ENCODE data around the gene MOK. TPM values are rescaled to one million over a fixed set of nuclear protein-coding genes. Genes with fewer than 3 reads are reported as not detected.

The MOK gene
- total RNA-seq, 1 donor from 2014 or later, result 15.8 TPM

GRCh38 chr14:102262929-102263462, 42.0 kb downstream of the MOK start:
- ATAC-seq, result no peak
- intact Hi-C loops (cut with DNase I), result no loop called here
- DNase-seq, result no peak
- Histone ChIP-seq H3K4me1 (no peaks in the 10 kb centered on the region), H3K27ac (no peak overlapping the region), H3K4me3 (no peak overlapping the region), H3K36me3 (no peaks in the 10 kb centered on the region), H3K27me3 (ENCODE audit: low read depth) (no peaks in the 10 kb centered on the region), H3K9me3 (no peaks in the 10 kb centered on the region)
- TF ChIP-seq CTCF (IDR thresholded peaks at IDR 0.05), result no peak

DNA sequence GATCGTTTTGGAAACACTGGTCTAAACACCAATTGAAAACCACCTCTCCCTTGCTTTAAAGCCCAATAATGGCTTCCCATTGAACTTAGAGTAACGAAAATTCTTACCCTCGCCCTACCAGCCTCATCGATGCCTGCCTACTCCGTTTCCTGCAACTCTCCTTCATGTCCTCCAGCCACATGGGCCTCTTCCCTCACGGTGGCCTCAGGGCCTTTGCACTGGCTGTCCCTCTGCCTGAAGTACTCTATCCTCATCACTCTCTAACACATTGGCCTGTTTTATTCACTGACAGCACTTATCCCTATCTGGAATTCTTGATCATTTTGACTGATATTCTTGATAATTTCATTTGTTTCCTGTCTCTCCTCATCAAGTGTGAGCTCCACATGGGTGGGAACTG, 46.8 kb downstream of the MOK start:
- intact Hi-C loops (cut with DNase I), result no loop called here

DNA sequence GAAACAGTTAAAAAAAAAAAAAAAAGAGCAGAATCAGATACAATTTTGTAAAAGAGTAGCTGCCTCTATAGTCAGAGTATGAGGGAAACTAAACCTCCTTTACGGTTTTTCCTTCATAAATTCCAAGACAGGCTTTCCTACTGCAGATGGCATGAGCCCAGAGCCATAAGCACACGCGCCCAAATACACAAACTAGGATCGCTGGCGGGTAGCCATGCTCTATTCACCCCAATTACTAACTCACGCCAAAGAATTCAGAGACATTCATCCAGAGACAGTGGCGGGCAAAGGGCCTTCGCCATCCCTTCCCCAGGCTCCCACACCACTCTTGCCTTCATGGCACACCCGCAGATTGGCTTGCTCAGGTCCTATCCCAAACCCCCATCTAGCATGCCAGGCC, 48.2 kb downstream of the MOK start:
- intact Hi-C loops (cut with DNase I), result no loop called here
- Histone ChIP-seq H3K27ac (no peak overlapping the region), H3K4me3 (no peak overlapping the region), H3K4me1 (no peaks in the 10 kb centered on the region), H3K27me3 (ENCODE audit: low read depth) (no peaks in the 10 kb centered on the region), H3K9me3 (no peaks in the 10 kb centered on the region), H3K36me3 (no peaks in the 10 kb centered on the region)
- ATAC-seq (no peak), DNase-seq (no peak)
- no peak for TF ChIP-seq CTCF (IDR thresholded peaks at IDR 0.05)

More for the DNA sequence above, 46.8 kb downstream of the MOK start:
- no peak for ATAC-seq
- Histone ChIP-seq H3K36me3 (no peaks in the 10 kb centered on the region), H3K9me3 (no peaks in the 10 kb centered on the region), H3K4me3 (no peak overlapping the region), H3K4me1 (no peaks in the 10 kb centered on the region), H3K27me3 (ENCODE audit: low read depth) (no peaks in the 10 kb centered on the region), H3K27ac (no peak overlapping the region)
- no peak for DNase-seq
- TF ChIP-seq CTCF (IDR thresholded peaks at IDR 0.05), result no peak

DNA sequence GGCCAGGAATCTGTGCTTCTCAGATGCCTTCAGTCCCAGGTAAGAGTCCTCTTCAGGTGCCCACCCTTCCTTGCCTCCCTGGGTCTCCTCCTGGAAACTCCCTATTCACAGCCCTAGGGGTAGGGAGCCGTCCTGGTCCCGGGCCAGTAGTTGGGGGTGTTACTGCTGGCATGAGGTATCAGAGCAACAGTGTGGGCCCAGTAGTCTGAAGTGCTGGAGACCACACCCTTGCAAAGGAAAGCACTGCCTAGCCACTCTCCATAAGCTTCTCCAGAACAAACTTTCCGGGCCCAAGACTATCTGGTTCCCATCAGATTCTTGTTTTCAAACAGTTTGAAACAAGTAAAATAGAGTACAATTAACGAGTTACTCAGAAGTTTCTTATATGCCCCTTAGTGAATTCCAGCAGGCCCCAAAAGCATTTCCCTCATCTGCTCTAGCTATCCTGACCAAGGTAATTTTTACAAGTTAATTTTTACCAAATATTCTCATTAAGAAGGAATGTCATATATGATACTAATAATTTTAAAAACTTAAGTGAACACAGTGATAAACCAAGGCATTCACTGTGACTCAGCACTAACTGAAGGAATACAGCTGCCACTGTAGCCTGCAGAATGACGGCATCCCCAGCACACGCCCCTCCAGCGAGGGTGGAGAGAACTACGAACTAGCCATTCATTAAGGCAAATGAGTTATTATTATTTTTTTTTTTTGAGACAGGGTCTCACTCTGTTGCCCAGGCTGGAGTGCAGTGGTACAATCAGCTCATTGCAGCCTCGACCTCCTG, 49.4 kb downstream of the MOK start:
- ATAC-seq (peak in 1 of 2 donors; percentile 55), DNase-seq (no peak)
- TF ChIP-seq CTCF (IDR thresholded peaks at IDR 0.05), result no peak
- Histone ChIP-seq H3K36me3 (peaks cover 8% of the 10 kb centered on the region), H3K4me1 (no peaks in the 10 kb centered on the region), H3K4me3 (no peak overlapping the region), H3K9me3 (no peaks in the 10 kb centered on the region), H3K27ac (peak overlapping the region; percentile 37), H3K27me3 (ENCODE audit: low read depth) (no peaks in the 10 kb centered on the region)
- intact Hi-C loops (cut with DNase I), result no loop called here

DNA sequence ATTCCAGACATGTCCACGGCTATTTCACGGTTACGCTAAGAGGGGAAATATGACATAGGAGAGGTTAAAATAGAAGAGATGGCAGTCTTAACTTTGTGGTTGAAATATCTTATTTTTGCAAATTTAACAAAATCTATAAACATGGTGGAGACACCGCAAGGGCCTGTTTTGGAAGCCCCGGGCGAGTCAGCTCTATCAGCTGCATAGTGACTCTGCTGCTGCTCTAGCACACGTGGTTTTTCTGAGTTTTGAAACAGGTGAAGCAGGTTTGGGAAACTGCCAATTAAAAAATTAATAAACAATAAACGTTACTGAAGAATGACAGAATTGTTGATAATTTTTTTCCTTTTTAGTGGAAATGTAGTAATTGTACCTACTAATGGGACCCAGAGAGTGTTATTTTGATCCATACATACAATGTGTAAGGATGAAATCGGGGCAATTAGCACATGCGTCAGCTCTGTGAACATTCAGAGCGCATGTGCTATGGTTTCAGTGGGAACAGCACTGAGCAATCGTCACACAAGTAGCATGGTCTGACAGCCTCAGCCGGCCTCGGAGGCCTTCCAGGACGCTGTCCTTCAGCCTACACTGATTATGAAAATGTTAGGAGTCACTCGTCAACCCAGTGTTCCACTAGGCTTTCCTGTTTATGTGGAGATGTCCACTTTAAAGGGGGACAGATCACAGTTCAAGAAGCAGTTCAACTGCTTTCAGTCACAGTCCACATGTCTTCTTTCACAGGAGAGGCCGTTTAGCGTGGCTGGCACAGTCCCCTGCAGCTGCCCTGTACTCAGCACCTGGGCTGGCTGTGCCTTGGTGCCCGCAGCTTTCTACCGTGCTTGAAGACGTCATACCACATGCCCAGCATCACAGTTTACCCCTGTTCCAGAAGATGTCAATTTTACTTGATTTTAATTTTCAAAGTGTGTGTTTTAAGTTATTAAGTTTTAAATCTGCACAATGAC, 51.8 kb downstream of the MOK start:
- DNase-seq (no peak), ATAC-seq (no peak)
- Histone ChIP-seq H3K27me3 (ENCODE audit: low read depth) (no peaks in the 10 kb centered on the region), H3K4me1 (no peaks in the 10 kb centered on the region), H3K9me3 (no peaks in the 10 kb centered on the region), H3K4me3 (no peak overlapping the region), H3K36me3 (peaks cover 8% of the 10 kb centered on the region), H3K27ac (no peak overlapping the region)
- intact Hi-C loops (cut with DNase I), result no loop called here
- no peak for TF ChIP-seq CTCF (IDR thresholded peaks at IDR 0.05)
